MCF 10A (cell line): Measurements from ENCODE around the gene GLMP. TPM values are rescaled to one million over a fixed set of nuclear protein-coding genes. Genes with fewer than 3 reads are reported as not detected.

Experiments used
- BruUV-seq: library from RNA; stranded (reverse); fragments of 400-500 nt; replicated peaks from 2 replicates; lab custom pipeline; 2021; lab: Mats Ljungman, UMichigan
- CTCF ChIA-PET: fragments of 300-600 bp; sonication (Branson Sonifier 250); formaldehyde crosslinking; extraction: SDS; loops from one replicate; lab custom pipeline; 2021; ENCODE audit warnings: antibody characterized with exemption, inconsistent platforms; lab: Yijun Ruan, JAX
- POLR2A ChIA-PET: fragments of 300-600, 350-650 bp; sonication (Branson Sonifier 250); formaldehyde crosslinking; extraction: SDS; loops from one replicate; lab custom pipeline; 2020; ENCODE audit warnings: antibody characterized with exemption, inconsistent platforms; lab: Yijun Ruan, JAX
- DNase-seq: peaks from one replicate; pipeline ENCODE4 v3.0.0-alpha.2; 2018; ENCODE audit not compliant: unreplicated experiment
- H3K27ac Mint-ChIP-seq: one replicate; pipeline ENCODE4 v1.8.0; 2022; ENCODE audit warnings: mild to moderate bottlenecking, low read depth, mixed read lengths; ENCODE audit not compliant: unreplicated experiment
- H3K27me3 Mint-ChIP-seq: one replicate; pipeline ENCODE4 v1.8.0; 2022; ENCODE audit warnings: mixed read lengths; ENCODE audit not compliant: insufficient read depth, unreplicated experiment
- H3K36me3 Mint-ChIP-seq: one replicate; pipeline ENCODE4 v1.8.0; 2022; ENCODE audit warnings: mild to moderate bottlenecking, moderate library complexity, mixed read lengths; ENCODE audit not compliant: insufficient read depth, unreplicated experiment
- H3K4me1 Mint-ChIP-seq: one replicate; pipeline ENCODE4 v1.8.0; 2022; ENCODE audit warnings: mixed read lengths; ENCODE audit not compliant: insufficient read depth, unreplicated experiment
- H3K4me3 Mint-ChIP-seq: one replicate; pipeline ENCODE4 v1.8.0; 2022; ENCODE audit warnings: mild to moderate bottlenecking, moderate library complexity, mixed read lengths; ENCODE audit not compliant: unreplicated experiment
- H3K9me3 Mint-ChIP-seq: one replicate; pipeline ENCODE4 v1.8.0; 2022; ENCODE audit warnings: mixed read lengths; ENCODE audit not compliant: unreplicated experiment
- CTCF ChIP-seq: fragments of 200-600 bp; IDR thresholded peaks from one replicate; pipeline ENCODE4 v1.8.0; 2022; ENCODE audit warnings: antibody characterized with exemption, mild to moderate bottlenecking; ENCODE audit not compliant: unreplicated experiment
- intact Hi-C: fragments of 100-400 bp; cut with micrococcal nuclease; formaldehyde crosslinking; loops from 2 replicates; pipeline ENCODE4 v1.14.1; 2022
- total RNA-seq: library from RNA; stranded (reverse); gene quantifications from 2 replicates; pipeline ENCODE4 v1.2.3, GENCODE V29; 2022

Gene GLMP
- total RNA-seq, 1 experiment from 2014 or later: 12.9 TPM

- no peak for TF ChIP-seq CTCF
- H3K4me1 Mint-ChIP-seq: peaks cover 19% of the 10 kb centered on the region
- ChIA-PET POLR2A (interaction anchor here (1.1 kb wide), 1 partner anchor 9 kb away, joined by 5 read pairs; the partner anchor contains the start of gene SMG5), CTCF (interaction anchor here (1.2 to 1.4 kb wide), 2 partner anchors 28 to 194 kb away, joined by 3 to 4 read pairs; no protein-coding TSS in a partner anchor)
- no TSS peak for BruUV-seq
- intact Hi-C loops: no loop called here
- H3K27me3 Mint-ChIP-seq: no peaks in the 10 kb centered on the region
- H3K27ac Mint-ChIP-seq: no peak overlapping the region
- no peaks in the 10 kb centered on the region for H3K9me3 Mint-ChIP-seq
- DNase-seq: no peak
- peaks cover 39% of the 10 kb centered on the region for H3K36me3 Mint-ChIP-seq
- no peak overlapping the region for H3K4me3 Mint-ChIP-seq
Measured at GRCh38 chr1:156291226-156292061, 4.0 kb downstream of the GLMP start.

- no TSS peak for BruUV-seq
- intact Hi-C loops: no loop called here
- ChIA-PET POLR2A (no interaction called here), CTCF (interaction anchor here (0.7 kb wide), 1 partner anchor 64 kb away, joined by 4 read pairs; no protein-coding TSS in a partner anchor)
- H3K27ac Mint-ChIP-seq: no peak overlapping the region
- TF ChIP-seq CTCF: no peak
- DNase-seq: no peak
- no peak overlapping the region for H3K4me3 Mint-ChIP-seq
- H3K36me3 Mint-ChIP-seq: peaks cover 36% of the 10 kb centered on the region
- H3K27me3 Mint-ChIP-seq: no peaks in the 10 kb centered on the region
- no peaks in the 10 kb centered on the region for H3K9me3 Mint-ChIP-seq
- H3K4me1 Mint-ChIP-seq: peaks cover 19% of the 10 kb centered on the region
Measured at GRCh38 chr1:156289857-156290256, 5.6 kb downstream of the GLMP start.

- Mint-ChIP-seq H3K27ac (no peak overlapping the region), H3K4me1 (peaks cover 28% of the 10 kb centered on the region), H3K36me3 (peaks cover 24% of the 10 kb centered on the region), H3K27me3 (no peaks in the 10 kb centered on the region), H3K9me3 (no peaks in the 10 kb centered on the region), H3K4me3 (no peak overlapping the region)
- intact Hi-C loops: no loop called here
- CTCF ChIA-PET: interaction anchor here (0.7 to 1.1 kb wide), 2 partner anchors 40 to 219 kb away, joined by 3 read pairs; no protein-coding TSS in a partner anchor
- POLR2A ChIA-PET: interaction anchor here (10.4 kb wide), 1 partner anchor 14 kb away, joined by 210 read pairs; the partner anchor contains the start of genes GLMP and VHLL
- no TSS peak for BruUV-seq
- DNase-seq: no peak
- no peak for TF ChIP-seq CTCF
Measured at GRCh38 chr1:156286061-156286460, 9.4 kb downstream of the GLMP start.

GRCh38 chr1:156285437-156285836, 10.0 kb downstream of the GLMP start:
- Mint-ChIP-seq H3K4me3 (no peak overlapping the region), H3K9me3 (no peaks in the 10 kb centered on the region), H3K27me3 (no peaks in the 10 kb centered on the region), H3K4me1 (peaks cover 34% of the 10 kb centered on the region), H3K36me3 (peaks cover 24% of the 10 kb centered on the region), H3K27ac (no peak overlapping the region)
- no TSS peak for BruUV-seq
- no peak for DNase-seq
- TF ChIP-seq CTCF: no peak
- CTCF ChIA-PET: no interaction called here
- POLR2A ChIA-PET: interaction anchor here (10.4 kb wide), 1 partner anchor 14 kb away, joined by 210 read pairs; the partner anchor contains the start of genes GLMP and VHLL
- intact Hi-C loops: no loop called here
